ENCODE measurements around the gene ERGIC1.

Gene ERGIC1

GRCh38 chr5:172926008-172926523, 92.0 kb downstream of the ERGIC1 start:
- DNase-seq, result no peak

- no peak for DNase-seq
Observed at GRCh38 chr5:172926796-172927195, 92.7 kb downstream of the ERGIC1 start.

- no peak for DNase-seq
Observed at GRCh38 chr5:172929371-172929838, 95.4 kb downstream of the ERGIC1 start.

- DNase-seq, result no peak
Observed at GRCh38 chr5:172931001-172931536, 97.0 kb downstream of the ERGIC1 start.

GRCh38 chr5:172932313-172933017, 98.4 kb downstream of the ERGIC1 start:
- DNase-seq, result peak; percentile 68

GRCh38 chr5:172933238-172933637, 99.2 kb downstream of the ERGIC1 start:
- DNase-seq, result no peak

- DNase-seq, result no peak
Observed at GRCh38 chr5:172935096-172935495, 101.0 kb downstream of the ERGIC1 start.

- no peak for DNase-seq
Observed at GRCh38 chr5:172936401-172936800, 102.3 kb downstream of the ERGIC1 start.

- peak; percentile 16 for DNase-seq
Observed at GRCh38 chr5:172939071-172939470, 105.0 kb downstream of the ERGIC1 start.

GRCh38 chr5:172939611-172940267, 105.7 kb downstream of the ERGIC1 start:
- DNase-seq, result no peak

GRCh38 chr5:172940268-172941066, 106.4 kb downstream of the ERGIC1 start:
- no peak for DNase-seq

- DNase-seq, result no peak
Observed at GRCh38 chr5:172941067-172941516, 107.0 kb downstream of the ERGIC1 start.

- DNase-seq, result no peak
Observed at GRCh38 chr5:172942556-172942955, 108.5 kb downstream of the ERGIC1 start.

- DNase-seq, result no peak
Observed at GRCh38 chr5:172943283-172943841, 109.3 kb downstream of the ERGIC1 start.

- no peak for DNase-seq
Observed at GRCh38 chr5:172943906-172944305, 109.9 kb downstream of the ERGIC1 start.

- no peak for DNase-seq
Observed at GRCh38 chr5:172944741-172945140, 110.7 kb downstream of the ERGIC1 start.

GRCh38 chr5:172945151-172945550, 111.1 kb downstream of the ERGIC1 start:
- no peak for DNase-seq

GRCh38 chr5:172946146-172946545, 112.1 kb downstream of the ERGIC1 start:
- DNase-seq, result no peak

GRCh38 chr5:172949426-172949825, 115.4 kb downstream of the ERGIC1 start:
- no peak for DNase-seq

- no peak for DNase-seq
Observed at GRCh38 chr5:172950176-172950965, 116.3 kb downstream of the ERGIC1 start.

GRCh38 chr5:172951371-172952033, 117.5 kb downstream of the ERGIC1 start:
- no peak for DNase-seq
